ENCODE data around the gene RPLP2. TPM values are rescaled to one million over a fixed set of nuclear protein-coding genes. Genes with fewer than 3 reads are reported as not detected.

The RPLP2 gene
- total RNA-seq, 1 experiment from 2014 or later, result 3,468 TPM

- in situ Hi-C loops (cut with HindIII; ENCODE audit: low pct_unique_long_range_greater_than_20kb, low sequenced_read_pairs), result no loop called here
Observed at GRCh38 chr11:770642-771616, 38.8 kb upstream of the RPLP2 start.

More at GRCh38 chr11:770642-771616, 38.8 kb upstream of the RPLP2 start:
- intact Hi-C loops (cut with micrococcal nuclease; ENCODE audit: unreplicated experiment), result no loop called here
- Histone ChIP-seq H3K9me3 (ENCODE audit: control insufficient read depth, insufficient read depth, low read depth, low read length) (no peaks in the 10 kb centered on the region), H3K27ac (ENCODE audit: low read length) (no peak overlapping the region), H3K4me1 (ENCODE audit: control insufficient read depth, insufficient read depth, low read length) (peaks cover 40% of the 10 kb centered on the region), H3K4me3 (ENCODE audit: low read depth in 2 of 2, low read length in 2 of 2) (no peak overlapping the region), H3K36me3 (ENCODE audit: control insufficient read depth, insufficient read depth, low read length) (peaks cover 6% of the 10 kb centered on the region; the same call in 1 of the 2 replicates), H3K27me3 (ENCODE audit: control insufficient read depth, insufficient read depth, low read length) (no peaks in the 10 kb centered on the region)
- DNase-seq (ENCODE audit: low read depth, low spot score), result no peak
- ChIA-PET CTCF (no interaction called here), POLR2A (no interaction called here)
- no TSS peak for BruUV-seq (replicated peaks)
- no peak for ATAC-seq
- TF ChIP-seq SIN3A (IDR thresholded peaks at IDR 0.05; ENCODE audit: borderline replicate concordance, insufficient read depth, low read depth, low read length) (no peak), REST (IDR thresholded peaks at IDR 0.05; ENCODE audit: insufficient read depth in 1 of 2, low read depth in 2 of 2, low read length in 1 of 2) (no peak), CTCF (IDR thresholded peaks at IDR 0.05) (no peak), TCF7L2 (IDR thresholded peaks at IDR 0.05; ENCODE audit: low read depth, low read length) (no peak), POLR2AphosphoS5 (IDR thresholded peaks at IDR 0.05; ENCODE audit: low read depth, low read length) (no peak)
